IMR-90 (cell line): ENCODE results near the gene PCSK2. TPM values are rescaled to one million over a fixed set of nuclear protein-coding genes. Genes with fewer than 3 reads are reported as not detected.

ENCODE experiments used
- ATAC-seq: fragments of 200-7000 bp; cut with Tn5 transposase; 2 replicates; pipeline ENCODE4 v1.9.1; 2020; ENCODE audit warnings: low read depth, mild to moderate bottlenecking, moderate library complexity
- BruUV-seq: library from RNA; stranded (reverse); fragments of 400-500 nt; replicated peaks from 2 replicates; lab custom pipeline; 2021; lab: Mats Ljungman, UMichigan
- CTCF ChIA-PET: fragments of 300-600 bp; formaldehyde crosslinking; extraction: SDS; loops from one replicate; lab custom pipeline; 2021; ENCODE audit warnings: antibody characterized with exemption; lab: Yijun Ruan, JAX
- POLR2A ChIA-PET: fragments of 300-600 bp; sonication (Branson Sonifier 250); formaldehyde crosslinking; loops from one replicate; lab custom pipeline; 2022; ENCODE audit warnings: antibody characterized with exemption; ENCODE audit not compliant: unreplicated experiment; lab: Charles Lee
- DNase-seq: peaks from one replicate; pipeline ENCODE4 v3.0.0; 2013
- H2AFZ ChIP-seq: replicated peaks from 2 replicates; pipeline ENCODE3; 2013; ENCODE audit warnings: low read length, mild to moderate bottlenecking; ENCODE audit not compliant: poor library complexity
- H2AK5ac ChIP-seq: 2 replicates; pipeline ENCODE4 v1.6.1; 2013; ENCODE audit warnings: low read depth, low read length, inconsistent platforms
- H2AK9ac ChIP-seq: replicated peaks from 2 replicates; pipeline ENCODE3; 2013; ENCODE audit warnings: mild to moderate bottlenecking, low read depth, low read length, moderate library complexity; ENCODE audit not compliant: poor library complexity
- H2BK120ac ChIP-seq: 2 replicates; pipeline ENCODE4 v1.6.1; 2013; ENCODE audit warnings: low read depth, low read length, inconsistent platforms
- H2BK15ac ChIP-seq: 3 replicates; pipeline ENCODE4 v1.6.1; 2013; ENCODE audit warnings: low read depth, low read length, inconsistent platforms
- H2BK20ac ChIP-seq: 2 replicates; pipeline ENCODE4 v1.6.1; 2013; ENCODE audit warnings: low read depth, mild to moderate bottlenecking, inconsistent platforms, low read length, moderate library complexity
- H2BK5ac ChIP-seq: 2 replicates; pipeline ENCODE4 v1.6.1; 2013; ENCODE audit warnings: mild to moderate bottlenecking, low read depth, low read length, inconsistent platforms; ENCODE audit not compliant: poor library complexity, severe bottlenecking
- H3K14ac ChIP-seq: replicated peaks from 2 replicates; pipeline ENCODE4 v1.6.1; 2013; ENCODE audit warnings: low read depth, low read length, inconsistent platforms
- H3K18ac ChIP-seq: 2 replicates; pipeline ENCODE4 v1.6.1; 2013; ENCODE audit warnings: low read depth, low read length, control low read depth
- H3K23ac ChIP-seq: 2 replicates; pipeline ENCODE4 v1.6.1; 2013; ENCODE audit warnings: low read depth, low read length, inconsistent platforms
- H3K27ac ChIP-seq: 2 replicates; pipeline ENCODE4 v1.5.1; 2013; ENCODE audit warnings: mild to moderate bottlenecking, control low read depth, low read length; ENCODE audit not compliant: insufficient read depth
- H3K27me3 ChIP-seq: 2 replicates; pipeline ENCODE4 v1.6.1; 2013; ENCODE audit warnings: low read length; ENCODE audit not compliant: control insufficient read depth, insufficient read depth
- H3K36me3 ChIP-seq: 2 replicates; pipeline ENCODE4 v1.6.1; 2013; ENCODE audit warnings: low read length, mixed read lengths; ENCODE audit not compliant: control insufficient read depth, insufficient read depth
- H3K4ac ChIP-seq: 2 replicates; pipeline ENCODE4 v1.6.1; 2013; ENCODE audit warnings: low read depth, low read length, inconsistent platforms
- H3K4me1 ChIP-seq: 2 replicates; pipeline ENCODE4 v1.6.1; 2013; ENCODE audit warnings: low read length, mixed read lengths; ENCODE audit not compliant: control insufficient read depth, insufficient read depth
- H3K4me2 ChIP-seq: 2 replicates; pipeline ENCODE4 v1.6.1; 2013; ENCODE audit warnings: low read depth, mild to moderate bottlenecking, control low read depth, low read length, moderate library complexity
- H3K4me3 ChIP-seq: 2 replicates; pipeline ENCODE4 v1.5.1; 2013; ENCODE audit warnings: low read depth, mild to moderate bottlenecking, control low read depth, low read length, moderate library complexity; ENCODE audit not compliant: insufficient read depth
- H3K56ac ChIP-seq: 2 replicates; pipeline ENCODE4 v1.6.1; 2013; ENCODE audit warnings: low read length, inconsistent platforms; ENCODE audit not compliant: insufficient read depth; ENCODE audit errors: extremely low read depth
- H3K79me1 ChIP-seq, 2 experiments: 2 replicates each; pipeline ENCODE4 v1.6.1; 2013; ENCODE audit warnings: low read length in 2 of 2, inconsistent platforms in 1 of 2, low read depth in 1 of 2
- H3K9ac ChIP-seq: 2 replicates; pipeline ENCODE4 v1.6.1; 2013; ENCODE audit warnings: low read depth, low read length, control low read depth
- H3K9me1 ChIP-seq: 2 replicates; pipeline ENCODE4 v1.6.1; 2013; ENCODE audit warnings: low read length, inconsistent platforms; ENCODE audit not compliant: insufficient read depth
- H3K9me3 ChIP-seq: 2 replicates; pipeline ENCODE4 v1.6.1; 2013; ENCODE audit warnings: low read length; ENCODE audit not compliant: control insufficient read depth, insufficient read depth
- H4K20me1 ChIP-seq: 2 replicates; pipeline ENCODE4 v1.6.1; 2013; ENCODE audit warnings: low read length, inconsistent platforms; ENCODE audit not compliant: insufficient read depth
- H4K5ac ChIP-seq: 2 replicates; pipeline ENCODE4 v1.6.1; 2013; ENCODE audit warnings: mild to moderate bottlenecking, low read depth, low read length, control low read depth
- H4K8ac ChIP-seq, 2 experiments: 2 replicates each; pipeline ENCODE4 v1.6.1; 2013; ENCODE audit warnings: low read depth in 2 of 2, low read length in 2 of 2, control low read depth in 1 of 2, inconsistent platforms in 1 of 2
- H4K91ac ChIP-seq: 2 replicates; pipeline ENCODE4 v1.6.1; 2013; ENCODE audit warnings: low read depth, low read length, inconsistent platforms; ENCODE audit not compliant: insufficient read depth
- BHLHE40 ChIP-seq: fragments of 150-350 bp; IDR thresholded peaks from 2 replicates; pipeline ENCODE4 v1.6.1; 2016; ENCODE audit warnings: mild to moderate bottlenecking, low read depth, low read length
- CEBPB ChIP-seq: IDR thresholded peaks from 2 replicates; pipeline ENCODE4 v1.6.1; 2012; ENCODE audit warnings: low read depth, low read length, improper control_type of control experiment
- CHD1 ChIP-seq: IDR thresholded peaks from 2 replicates; pipeline ENCODE4 v1.6.1; 2012; ENCODE audit warnings: low read depth, low read length, improper control_type of control experiment
- CTCF ChIP-seq: conservative IDR thresholded peaks from 2 replicates; pipeline ENCODE4 v1.5.1; 2012; ENCODE audit warnings: mild to moderate bottlenecking, low read depth, low read length, improper control_type of control experiment
- FOS ChIP-seq: fragments of 150-350 bp; IDR thresholded peaks from 2 replicates; pipeline ENCODE4 v1.6.1; 2016; ENCODE audit warnings: low read depth, low read length
- MAFK ChIP-seq: IDR thresholded peaks from 2 replicates; pipeline ENCODE4 v1.6.1; 2012; ENCODE audit warnings: low read depth, low read length, improper control_type of control experiment
- MAZ ChIP-seq: IDR thresholded peaks from 2 replicates; pipeline ENCODE4 v1.6.1; 2012; ENCODE audit warnings: low read depth, mild to moderate bottlenecking, low read length, improper control_type of control experiment, moderate library complexity, borderline replicate concordance
- MXI1 ChIP-seq: IDR thresholded peaks from 2 replicates; pipeline ENCODE4 v1.6.1; 2012; ENCODE audit warnings: low read depth, mild to moderate bottlenecking, low read length, moderate library complexity, borderline replicate concordance
- NFE2L2 ChIP-seq: fragments of 150-350 bp; IDR thresholded peaks from 2 replicates; pipeline ENCODE4 v1.6.1; 2016; ENCODE audit warnings: low read depth, mild to moderate bottlenecking, low read length
- POLR2A ChIP-seq: IDR thresholded peaks from 2 replicates; pipeline ENCODE4 v1.6.1; 2012; ENCODE audit warnings: mild to moderate bottlenecking, low read depth, low read length
- RAD21 ChIP-seq: IDR thresholded peaks from 2 replicates; pipeline ENCODE4 v1.6.1; 2012; ENCODE audit warnings: low read length, improper control_type of control experiment
- RCOR1 ChIP-seq: IDR thresholded peaks from 2 replicates; pipeline ENCODE4 v1.6.1; 2012; ENCODE audit warnings: mild to moderate bottlenecking, low read length, improper control_type of control experiment; ENCODE audit not compliant: insufficient replicate concordance
- RFX5 ChIP-seq: IDR thresholded peaks from 2 replicates; pipeline ENCODE4 v1.8.0; 2012; ENCODE audit warnings: low read depth, mild to moderate bottlenecking, low read length, moderate library complexity
- SMC3 ChIP-seq: fragments of 150-350 bp; IDR thresholded peaks from 2 replicates; pipeline ENCODE4 v1.6.1; 2016; ENCODE audit warnings: low read depth, mild to moderate bottlenecking, antibody characterized with exemption, low read length, moderate library complexity
- WGBS, 2 experiments: methylation state at CpG; one replicate each; pipeline versions ENCODE4 v1.1.5 to v1.1.7; 2013; ENCODE audit warnings: missing lambda C conversion rate in 2 of 2; ENCODE audit not compliant: insufficient read length in 1 of 2; ENCODE audit errors: extremely low coverage in 2 of 2; 5-methylcytosine and 5-hydroxymethylcytosine counted together
- dilution Hi-C: fragments of 300-500 bp; cut with HindIII; formaldehyde crosslinking; loops from one replicate; pipeline ENCODE4 v1.14.3; 2018; ENCODE audit warnings: low sequenced_read_pairs; ENCODE audit not compliant: unreplicated experiment
- in situ Hi-C: fragments of 300-500 bp; cut with MboI; formaldehyde crosslinking; loops from 3 replicates; pipeline ENCODE4 v1.14.3; 2019; ENCODE audit warnings: low sequenced_read_pairs, inconsistent platforms, mixed read lengths
- intact Hi-C: fragments of 100-400 bp; cut with micrococcal nuclease; formaldehyde crosslinking; loops from 2 replicates; pipeline ENCODE4 v1.10.0; 2022
- polyA plus RNA-seq, 3 experiments: library from polyadenylated mRNA; depleted of rRNA; stranded (reverse); fragments of >200 nt; gene quantifications; 2 replicates each; pipeline ENCODE4 v1.2.3, GENCODE V29; 2012; ENCODE audit warnings: low replicate concordance in 1 of 3
- total RNA-seq: library from RNA; depleted of rRNA; stranded (reverse); fragments of >200 nt; gene quantifications from 2 replicates; pipeline ENCODE4 v1.2.3, GENCODE V29; 2012
- TF ChIP-seq, protein P1 (sequence below): fragments of 150-350 bp; IDR thresholded peaks from 2 replicates; pipeline ENCODE4 v1.6.1; 2016; ENCODE audit warnings: low read depth, mild to moderate bottlenecking, low read length, moderate library complexity, borderline replicate concordance
- TF ChIP-seq, protein P2 (sequence below): fragments of 150-350 bp; IDR thresholded peaks from 2 replicates; pipeline ENCODE4 v1.6.1; 2017; ENCODE audit warnings: mild to moderate bottlenecking, antibody characterized with exemption, low read length, low read depth

The PCSK2 gene
- total and polyA plus RNA-seq, 2 of the 4 experiments (the other 2 are of a cell fraction): not detected

DNA sequence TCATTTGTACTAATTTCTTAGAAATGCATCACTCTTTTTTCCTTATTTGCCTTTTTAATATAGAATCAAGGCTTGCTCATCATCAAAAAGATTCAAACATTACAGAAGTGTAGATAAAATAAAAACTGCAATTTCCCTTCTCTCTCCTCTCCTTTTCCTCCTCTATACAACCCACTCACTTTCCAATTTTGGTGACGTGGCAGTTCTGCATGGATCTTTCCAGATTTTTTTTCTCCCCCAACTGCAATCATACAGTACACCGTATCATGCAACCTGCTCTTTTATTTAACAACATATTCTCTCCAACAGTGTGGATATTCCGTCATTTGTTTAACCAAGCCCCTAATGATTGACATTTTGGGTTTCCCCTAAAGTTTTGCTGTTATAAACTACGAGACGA is 163.8 kb downstream of the PCSK2 start:
- Histone ChIP-seq H3K27me3 (no peaks in the 10 kb centered on the region), H4K5ac (no peak overlapping the region), H2AK9ac (no peak overlapping the region), H3K4me2 (no peak overlapping the region), H2BK5ac (no peak overlapping the region), H3K79me1 (no peaks in the 10 kb centered on the region), H3K9ac (no peak overlapping the region), H3K27ac (no peak overlapping the region), H4K8ac (no peak overlapping the region), H3K36me3 (no peaks in the 10 kb centered on the region), H4K20me1 (no peaks in the 10 kb centered on the region), H3K18ac (no peak overlapping the region), H4K91ac (no peak overlapping the region), H2BK15ac (no peak overlapping the region), H2BK20ac (no peak overlapping the region), H3K9me1 (no peaks in the 10 kb centered on the region), H3K4me3 (no peak overlapping the region), H3K56ac (no peak overlapping the region), H2AK5ac (no peak overlapping the region), H3K23ac (no peak overlapping the region), H3K4me1 (no peaks in the 10 kb centered on the region), H2AFZ (no peak overlapping the region), H3K4ac (no peak overlapping the region), H3K9me3 (no peaks in the 10 kb centered on the region), H3K14ac (no peak overlapping the region), H2BK120ac (no peak overlapping the region)
- ChIA-PET CTCF (no interaction called here), POLR2A (no interaction called here)
- no CpG with 5 or more reads among the region's 5 CpGs for WGBS, 2 experiments
- no peak for DNase-seq
- no TSS peak for BruUV-seq
- ATAC-seq: no peak
- in situ Hi-C loops (no loop called here), dilution Hi-C loops (no loop called here), intact Hi-C loops (no loop called here)
- TF ChIP-seq MAZ: no peak
- TF ChIP-seq CHD1: no peak
- TF ChIP-seq FOS: no peak
- TF ChIP-seq, protein P1, sequence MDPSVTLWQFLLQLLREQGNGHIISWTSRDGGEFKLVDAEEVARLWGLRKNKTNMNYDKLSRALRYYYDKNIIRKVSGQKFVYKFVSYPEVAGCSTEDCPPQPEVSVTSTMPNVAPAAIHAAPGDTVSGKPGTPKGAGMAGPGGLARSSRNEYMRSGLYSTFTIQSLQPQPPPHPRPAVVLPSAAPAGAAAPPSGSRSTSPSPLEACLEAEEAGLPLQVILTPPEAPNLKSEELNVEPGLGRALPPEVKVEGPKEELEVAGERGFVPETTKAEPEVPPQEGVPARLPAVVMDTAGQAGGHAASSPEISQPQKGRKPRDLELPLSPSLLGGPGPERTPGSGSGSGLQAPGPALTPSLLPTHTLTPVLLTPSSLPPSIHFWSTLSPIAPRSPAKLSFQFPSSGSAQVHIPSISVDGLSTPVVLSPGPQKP: no peak
- no peak for TF ChIP-seq SMC3
- no peak for TF ChIP-seq BHLHE40
- TF ChIP-seq, protein P2, sequence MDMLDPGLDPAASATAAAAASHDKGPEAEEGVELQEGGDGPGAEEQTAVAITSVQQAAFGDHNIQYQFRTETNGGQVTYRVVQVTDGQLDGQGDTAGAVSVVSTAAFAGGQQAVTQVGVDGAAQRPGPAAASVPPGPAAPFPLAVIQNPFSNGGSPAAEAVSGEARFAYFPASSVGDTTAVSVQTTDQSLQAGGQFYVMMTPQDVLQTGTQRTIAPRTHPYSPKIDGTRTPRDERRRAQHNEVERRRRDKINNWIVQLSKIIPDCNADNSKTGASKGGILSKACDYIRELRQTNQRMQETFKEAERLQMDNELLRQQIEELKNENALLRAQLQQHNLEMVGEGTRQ: no peak
- no peak for TF ChIP-seq NFE2L2
- no peak for TF ChIP-seq MAFK
- no peak for TF ChIP-seq RAD21
- TF ChIP-seq RFX5: no peak
- no peak for TF ChIP-seq MXI1
- no peak for TF ChIP-seq CTCF
- TF ChIP-seq RCOR1: no peak
- TF ChIP-seq POLR2A: no peak
- no peak for TF ChIP-seq CEBPB
